PC-9 (cell line): ENCODE measurements around the gene MCM7. TPM values are rescaled to one million over a fixed set of nuclear protein-coding genes. Genes with fewer than 3 reads are reported as not detected.
A peak's percentile ranks its signal among the peaks of the same experiment; 100 is the strongest.

Source experiments
- BruUV-seq: library from RNA; stranded (reverse); fragments of 400-500 nt; replicated peaks from 2 replicates; lab custom pipeline; 2021; lab: Mats Ljungman, UMichigan
- CTCF ChIA-PET: fragments of 300-600 bp; sonication (Branson Sonifier 250); formaldehyde crosslinking; loops from one replicate; lab custom pipeline; 2022; ENCODE audit warnings: antibody characterized with exemption; lab: Charles Lee
- POLR2A ChIA-PET: fragments of 300-600 bp; sonication (Branson Sonifier 250); formaldehyde crosslinking; loops from one replicate; lab custom pipeline; 2022; ENCODE audit warnings: antibody characterized with exemption; ENCODE audit not compliant: unreplicated experiment; lab: Charles Lee
- DNase-seq, 2 experiments: peaks; one replicate each; pipeline versions ENCODE4 v3.0.0 to v3.0.0-alpha.2; 2015 to 2022; ENCODE audit warnings: mixed read lengths in 1 of 2
- H2AFZ ChIP-seq: fragments of 200-600 bp; sonication (generic); 2 replicates; pipeline ENCODE4 v1.8.1; 2017; ENCODE audit warnings: antibody characterized with exemption
- H3F3A ChIP-seq: fragments of 200-600 bp; sonication (generic); 2 replicates; pipeline ENCODE4 v1.8.1; 2017; ENCODE audit warnings: antibody characterized with exemption, mild to moderate bottlenecking, low read depth; ENCODE audit not compliant: insufficient read depth
- H3K27ac ChIP-seq: fragments of 200-600 bp; sonication (generic); 2 replicates; pipeline ENCODE4 v1.6.1; 2016; ENCODE audit warnings: mixed run types
- H3K27me3 ChIP-seq: fragments of 200-600 bp; sonication (generic); 2 replicates; pipeline ENCODE4 v1.6.1; 2016; ENCODE audit warnings: low read depth, mixed run types; ENCODE audit not compliant: insufficient read depth
- H3K36me3 ChIP-seq: fragments of 200-600 bp; sonication (generic); 2 replicates; pipeline ENCODE4 v1.6.1; 2016; ENCODE audit warnings: low read depth, mixed run types
- H3K4me1 ChIP-seq: fragments of 200-600 bp; sonication (generic); replicated peaks from 2 replicates; pipeline ENCODE4 v1.6.1; 2016; ENCODE audit warnings: mixed run types; ENCODE audit not compliant: insufficient read depth
- H3K4me2 ChIP-seq: fragments of 200-600 bp; sonication (generic); 2 replicates; pipeline ENCODE4 v1.6.1; 2017; ENCODE audit warnings: mixed run types
- H3K4me3 ChIP-seq: fragments of 200-600 bp; sonication (generic); 2 replicates; pipeline ENCODE4 v1.6.1; 2016; ENCODE audit warnings: mixed run types
- H3K79me2 ChIP-seq: fragments of 200-600 bp; sonication (generic); 2 replicates; pipeline ENCODE4 v1.6.1; 2017; ENCODE audit warnings: low read depth, mixed run types
- H3K9me2 ChIP-seq: fragments of 200-600 bp; sonication (generic); 2 replicates; pipeline ENCODE4 v1.8.1; 2017; ENCODE audit warnings: mild to moderate bottlenecking; ENCODE audit not compliant: insufficient read depth
- H3K9me3 ChIP-seq: fragments of 200-600 bp; sonication (generic); 2 replicates; pipeline ENCODE4 v1.8.1; 2016; ENCODE audit warnings: low read depth; ENCODE audit not compliant: insufficient read depth
- H4K20me1 ChIP-seq: fragments of 200-600 bp; sonication (generic); 2 replicates; pipeline ENCODE4 v1.8.1; 2017; ENCODE audit not compliant: insufficient read depth
- EZH2 ChIP-seq: fragments of 200-600 bp; sonication (generic); IDR thresholded peaks from 2 replicates; pipeline ENCODE4 v1.8.0; 2017; ENCODE audit warnings: antibody characterized with exemption, low read depth
- intact Hi-C: fragments of 100-400 bp; cut with micrococcal nuclease; formaldehyde crosslinking; loops from one replicate; pipeline ENCODE4 v1.10.0; 2022; ENCODE audit not compliant: unreplicated experiment
- total RNA-seq: library from RNA; stranded (reverse); gene quantifications from 2 replicates; pipeline ENCODE4 v1.2.3, GENCODE V29; 2021
- TF ChIP-seq, protein P1 (sequence below): fragments of 200-600 bp; sonication (generic); conservative IDR thresholded peaks from 2 replicates; pipeline ENCODE4 v1.6.1; 2017; ENCODE audit warnings: mixed run types, antibody characterized with exemption, mild to moderate bottlenecking, moderate library complexity

MCM7 gene
- total RNA-seq, 1 experiment from 2014 or later = 238 TPM

DNA sequence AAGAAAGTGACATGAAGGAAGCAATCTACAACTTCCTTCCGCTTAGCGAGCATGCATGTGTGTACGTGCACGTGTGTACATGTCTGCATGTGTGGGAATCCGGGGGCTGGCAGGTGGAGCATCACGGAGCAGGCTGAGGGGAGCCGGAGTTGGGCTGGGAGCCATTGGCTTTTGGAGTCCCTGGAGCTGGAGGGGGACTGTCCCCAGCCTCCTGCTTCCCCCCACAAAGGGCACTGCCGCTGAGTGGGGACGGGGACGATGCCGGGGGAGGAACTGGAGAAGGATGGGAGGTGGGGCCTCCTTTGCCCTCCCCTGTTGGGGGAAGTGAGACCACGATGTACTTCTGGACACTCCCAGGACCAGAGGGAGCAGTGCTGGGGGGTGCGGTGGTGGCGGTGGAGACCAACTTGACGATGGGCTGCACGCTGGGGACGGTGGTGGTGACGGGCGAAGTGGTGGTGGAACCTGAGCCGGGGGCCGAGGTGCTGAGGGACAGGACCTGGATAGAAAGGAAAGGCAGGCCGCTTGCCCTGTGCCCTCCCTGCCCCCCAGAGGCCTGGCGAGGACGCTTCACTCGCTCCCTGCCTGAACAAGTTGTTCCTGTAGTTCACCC is 6.0 kb upstream of the MCM7 start:
- Histone ChIP-seq H3K4me1 (peaks cover 6% of the 10 kb centered on the region), H3K4me2 (no peak overlapping the region), H3K27me3 (no peaks in the 10 kb centered on the region), H3K27ac (no peak overlapping the region), H3K36me3 (peaks cover 4% of the 10 kb centered on the region), H2AFZ (no peak overlapping the region), H3K9me3 (no peaks in the 10 kb centered on the region), H3K79me2 (peaks cover 4% of the 10 kb centered on the region; the same call in 1 of the 2 replicates), H3K9me2 (no peaks in the 10 kb centered on the region), H3F3A (peaks cover under 1% of the 10 kb centered on the region; the same call in 1 of the 2 replicates), H3K4me3 (no peak overlapping the region), H4K20me1 (no peaks in the 10 kb centered on the region)
- POLR2A ChIA-PET = no interaction called here
- TF ChIP-seq, protein P1, sequence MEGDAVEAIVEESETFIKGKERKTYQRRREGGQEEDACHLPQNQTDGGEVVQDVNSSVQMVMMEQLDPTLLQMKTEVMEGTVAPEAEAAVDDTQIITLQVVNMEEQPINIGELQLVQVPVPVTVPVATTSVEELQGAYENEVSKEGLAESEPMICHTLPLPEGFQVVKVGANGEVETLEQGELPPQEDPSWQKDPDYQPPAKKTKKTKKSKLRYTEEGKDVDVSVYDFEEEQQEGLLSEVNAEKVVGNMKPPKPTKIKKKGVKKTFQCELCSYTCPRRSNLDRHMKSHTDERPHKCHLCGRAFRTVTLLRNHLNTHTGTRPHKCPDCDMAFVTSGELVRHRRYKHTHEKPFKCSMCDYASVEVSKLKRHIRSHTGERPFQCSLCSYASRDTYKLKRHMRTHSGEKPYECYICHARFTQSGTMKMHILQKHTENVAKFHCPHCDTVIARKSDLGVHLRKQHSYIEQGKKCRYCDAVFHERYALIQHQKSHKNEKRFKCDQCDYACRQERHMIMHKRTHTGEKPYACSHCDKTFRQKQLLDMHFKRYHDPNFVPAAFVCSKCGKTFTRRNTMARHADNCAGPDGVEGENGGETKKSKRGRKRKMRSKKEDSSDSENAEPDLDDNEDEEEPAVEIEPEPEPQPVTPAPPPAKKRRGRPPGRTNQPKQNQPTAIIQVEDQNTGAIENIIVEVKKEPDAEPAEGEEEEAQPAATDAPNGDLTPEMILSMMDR = no peak
- no peak for TF ChIP-seq EZH2
- intact Hi-C loops = no loop called here
- DNase-seq = no peak
- TSS peak; percentile 89 for BruUV-seq
- CTCF ChIA-PET = no interaction called here

DNA sequence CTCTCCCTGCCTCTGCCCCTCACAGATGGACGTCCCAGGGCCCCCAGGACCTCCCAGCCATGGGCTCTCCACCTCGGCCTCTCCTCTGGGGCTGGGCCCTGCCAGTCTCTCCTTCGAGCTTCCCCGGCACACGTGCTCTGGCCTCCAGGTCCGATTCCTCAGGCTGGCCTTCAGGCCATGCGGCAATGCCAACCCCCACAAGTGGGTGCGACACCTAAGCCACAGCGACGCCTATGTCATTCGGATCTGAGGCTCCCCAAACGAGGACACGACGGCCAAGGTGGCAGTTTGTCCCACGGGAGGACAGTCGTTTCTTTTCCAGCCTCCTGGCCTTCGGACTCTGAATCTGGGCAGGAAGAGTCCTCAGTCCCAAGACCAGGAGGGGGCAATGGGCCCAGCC is 5.4 kb upstream of the MCM7 start:
- TF ChIP-seq, protein P1 = no peak
- TF ChIP-seq EZH2 = no peak
- Histone ChIP-seq H3K9me2 (no peaks in the 10 kb centered on the region), H3F3A (peaks cover 6% of the 10 kb centered on the region; the same call in 1 of the 2 replicates), H3K27me3 (no peaks in the 10 kb centered on the region), H3K79me2 (peaks cover 4% of the 10 kb centered on the region; the same call in 1 of the 2 replicates), H3K9me3 (no peaks in the 10 kb centered on the region), H3K27ac (no peak overlapping the region), H3K36me3 (peaks cover 4% of the 10 kb centered on the region), H2AFZ (no peak overlapping the region), H3K4me3 (no peak overlapping the region), H3K4me2 (no peak overlapping the region), H3K4me1 (peaks cover 7% of the 10 kb centered on the region), H4K20me1 (no peaks in the 10 kb centered on the region)
- POLR2A ChIA-PET = no interaction called here
- no TSS peak for BruUV-seq
- DNase-seq = no peak
- CTCF ChIA-PET = no interaction called here
- intact Hi-C loops = no loop called here

DNA sequence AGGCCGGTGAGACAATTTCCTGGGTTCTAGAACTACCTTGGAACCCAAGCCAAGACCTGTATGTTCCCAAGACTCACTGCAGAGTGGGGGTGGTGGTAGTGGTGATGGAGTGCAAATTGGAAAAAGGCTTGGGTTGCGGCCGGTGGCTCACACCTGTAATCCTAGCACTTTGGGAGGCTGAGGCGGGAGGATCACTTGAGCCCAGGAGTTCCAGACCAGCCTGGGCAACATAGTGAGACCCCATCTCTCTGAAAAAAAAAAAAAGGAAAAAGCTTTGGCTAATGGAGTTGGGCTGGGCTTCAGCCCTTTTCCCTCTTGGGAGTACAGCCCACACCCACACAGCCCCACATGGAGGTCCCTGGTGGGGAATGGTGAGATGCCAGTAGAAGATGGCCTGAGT is 4.3 kb upstream of the MCM7 start:
- no peak for DNase-seq
- BruUV-seq = no TSS peak
- POLR2A ChIA-PET = no interaction called here
- no peak overlapping the region for H3K4me3 ChIP-seq
- no peak overlapping the region for H3K4me2 ChIP-seq
- no peak overlapping the region for H3K27ac ChIP-seq
- peaks cover 7% of the 10 kb centered on the region for H3K4me1 ChIP-seq
- H3K9me2 ChIP-seq = no peaks in the 10 kb centered on the region
- H4K20me1 ChIP-seq = no peaks in the 10 kb centered on the region
- intact Hi-C loops = no loop called here
- H3K9me3 ChIP-seq = no peaks in the 10 kb centered on the region
- TF ChIP-seq EZH2 = no peak
- TF ChIP-seq, protein P1 = no peak
- peaks cover 13% of the 10 kb centered on the region; the same call in 1 of the 2 replicates for H3F3A ChIP-seq
- H3K79me2 ChIP-seq = peaks cover 9% of the 10 kb centered on the region
- peaks cover 4% of the 10 kb centered on the region for H3K36me3 ChIP-seq
- CTCF ChIA-PET = no interaction called here
- no peaks in the 10 kb centered on the region for H3K27me3 ChIP-seq
- no peak overlapping the region for H2AFZ ChIP-seq
